Measurements from ENCODE around the gene TAGLN. TPM values are rescaled to one million over a fixed set of nuclear protein-coding genes. Genes with fewer than 3 reads are reported as not detected.

TAGLN gene
- total and polyA plus RNA-seq, 9 of the 15 experiments (the other 6 are each of a cell fraction or from before 2014, with no cell fraction given), result 0.21 to 4.9 (median 1.1) TPM

- TF ChIP-seq ZBTB11 (CRISPR knock-in tag; IDR thresholded peaks at IDR 0.05), result no peak
- TF ChIP-seq CHD1 (IDR thresholded peaks at IDR 0.05; ENCODE audit: low read length), result no peak
- TF ChIP-seq FOS (IDR thresholded peaks at IDR 0.05; ENCODE audit: extremely low read depth, insufficient read length), result no peak
- TF ChIP-seq NFIC (IDR thresholded peaks at IDR 0.05), result peak; percentile 46; the same call in 1 of the 2 replicates
- TF ChIP-seq ZBTB49 (CRISPR knock-in tag; IDR thresholded peaks at IDR 0.05; ENCODE audit: borderline replicate concordance), result no peak
- TF ChIP-seq CBFA2T2 (conservative IDR thresholded peaks at IDR 0.05), result peak; percentile 88
- peak; percentile 31; the same call in 1 of the 2 replicates for TF ChIP-seq MXI1 (IDR thresholded peaks at IDR 0.05; ENCODE audit: low read depth, low read length)
- TF ChIP-seq CBX2 (IDR thresholded peaks at IDR 0.05; ENCODE audit: insufficient read depth, low read length, poor library complexity, severe bottlenecking), result no peak
- TF ChIP-seq ATF3 (IDR thresholded peaks at IDR 0.05), result peak; percentile 51
- TF ChIP-seq ATF3 (CRISPR knock-in tag; conservative IDR thresholded peaks at IDR 0.05), result no peak
These were observed 38.3 kb upstream of the TAGLN start (continued) for GRCh38 chr11:117160826-117161225.

All from K562 (cell line).